H1 (cell line): Measurements from ENCODE around the gene RAB14. TPM values are rescaled to one million over a fixed set of nuclear protein-coding genes. Genes with fewer than 3 reads are reported as not detected.

Experiments
- CTCF ChIA-PET: fragments of 300-600 bp; sonication (Branson Sonifier 250); formaldehyde crosslinking; loops from one replicate; lab custom pipeline; 2021; ENCODE audit not compliant: partially characterized antibody; lab: Charles Lee
- POLR2A ChIA-PET: fragments of 300-600 bp; sonication (Branson Sonifier 250); formaldehyde crosslinking; loops from one replicate; lab custom pipeline; 2021; ENCODE audit warnings: inconsistent platforms; ENCODE audit not compliant: partially characterized antibody; lab: Charles Lee
- DNase-seq, 2 experiments: peaks; one replicate each; pipeline versions ENCODE4 v3.0.0 to v3.0.0-alpha.2; 2010 to 2022; ENCODE audit warnings: low spot score in 2 of 2, low read depth in 1 of 2, mixed read lengths in 1 of 2
- FAIRE-seq: peaks from 2 replicates; lab custom pipeline; 2011; peaks lifted over from hg19 to GRCh38; lab: Jason Lieb, UNC
- H2AFZ ChIP-seq: 2 replicates; pipeline ENCODE4 v1.8.1; 2012; ENCODE audit warnings: low read length, inconsistent platforms
- H2AK5ac ChIP-seq: 2 replicates; pipeline ENCODE4 v1.6.1; 2013; ENCODE audit warnings: low read depth, low read length
- H2BK120ac ChIP-seq: replicated peaks from 2 replicates; pipeline ENCODE3; 2013; ENCODE audit warnings: low read depth, low read length, inconsistent platforms
- H2BK12ac ChIP-seq: 2 replicates; pipeline ENCODE4 v1.6.1; 2013; ENCODE audit warnings: low read depth, low read length
- H2BK15ac ChIP-seq: 2 replicates; pipeline ENCODE4 v1.6.1; 2013; ENCODE audit warnings: low read length
- H2BK20ac ChIP-seq: 2 replicates; pipeline ENCODE4 v1.6.1; 2013; ENCODE audit warnings: low read length
- H2BK5ac ChIP-seq: 2 replicates; pipeline ENCODE4 v1.6.1; 2013; ENCODE audit warnings: low read depth, low read length
- H3K14ac ChIP-seq: 2 replicates; pipeline ENCODE4 v1.6.1; 2013; ENCODE audit warnings: inconsistent platforms; ENCODE audit not compliant: insufficient read length
- H3K18ac ChIP-seq: 2 replicates; pipeline ENCODE4 v1.6.1; 2013; ENCODE audit warnings: low read length; ENCODE audit errors: extremely low read depth
- H3K23ac ChIP-seq: 2 replicates; pipeline ENCODE4 v1.6.1; 2013; ENCODE audit warnings: inconsistent platforms; ENCODE audit not compliant: insufficient read length
- H3K23me2 ChIP-seq: 2 replicates; pipeline ENCODE4 v1.6.1; 2013; ENCODE audit warnings: low read depth, low read length
- H3K27ac ChIP-seq: 2 replicates; pipeline ENCODE4 v1.6.1; 2011; ENCODE audit warnings: low read depth, low read length, inconsistent platforms
- H3K27me3 ChIP-seq, 4 experiments: replicated peaks in 1 of 4; 1 replicate in 1 of 4; 2 replicates in 3 of 4; pipeline versions ENCODE4 v1.6.1 to v1.8.1; 2011 to 2013; ENCODE audit warnings: low read length in 3 of 4, mild to moderate bottlenecking in 3 of 4, inconsistent platforms in 2 of 4, mixed read lengths in 2 of 4, moderate library complexity in 1 of 4; ENCODE audit not compliant: control insufficient read depth in 3 of 4, insufficient read depth in 3 of 4; ENCODE audit errors: extremely low read depth in 1 of 4
- H3K36me3 ChIP-seq, 4 experiments: 2 replicates each; pipeline versions ENCODE4 v1.6.1 to v1.8.1; 2011 to 2013; ENCODE audit warnings: mild to moderate bottlenecking in 4 of 4, low read length in 3 of 4, moderate library complexity in 2 of 4, control low read depth in 1 of 4, inconsistent platforms in 1 of 4; ENCODE audit not compliant: insufficient read depth in 4 of 4, control insufficient read depth in 2 of 4
- H3K4ac ChIP-seq: replicated peaks from 2 replicates; pipeline ENCODE3; 2013; ENCODE audit warnings: low read length, low read depth, mixed read lengths, inconsistent platforms; ENCODE audit not compliant: insufficient read length
- H3K4me1 ChIP-seq, 4 experiments: replicated peaks in 1 of 4; 1 replicate in 1 of 4; 2 replicates in 3 of 4; pipeline versions ENCODE4 v1.6.1 to v1.8.1; 2011 to 2013; ENCODE audit warnings: low read length in 3 of 4, inconsistent platforms in 2 of 4, mixed read lengths in 1 of 4; ENCODE audit not compliant: insufficient read depth in 4 of 4, control insufficient read depth in 3 of 4
- H3K4me2 ChIP-seq, 2 experiments: 2 replicates each; pipeline versions ENCODE4 v1.6.1 to v1.8.1; 2011 to 2013; ENCODE audit warnings: low read depth in 2 of 2, low read length in 2 of 2, control low read depth in 1 of 2, inconsistent platforms in 1 of 2, mild to moderate bottlenecking in 1 of 2; ENCODE audit not compliant: insufficient read depth in 1 of 2
- H3K4me3 ChIP-seq, 4 experiments: fragments of 200-600, 300-600 bp in 1 of 4; sonication (generic), shearing (Covaris generic), sonication (Bioruptor Twin) in 1 of 4; 2 replicates each; pipeline versions ENCODE4 v1.5.1 to v1.8.1; 2011 to 2016; ENCODE audit warnings: low read length in 4 of 4, low read depth in 3 of 4, control low read depth in 2 of 4, inconsistent platforms in 2 of 4, mild to moderate bottlenecking in 2 of 4, mixed read lengths in 1 of 4, moderate library complexity in 1 of 4; ENCODE audit not compliant: insufficient read depth in 2 of 4; ENCODE audit errors: extremely low read depth in 1 of 4
- H3K56ac ChIP-seq: replicated peaks from 2 replicates; pipeline ENCODE3; 2013; ENCODE audit warnings: low read depth, mild to moderate bottlenecking, mixed read lengths, low read length, inconsistent platforms; ENCODE audit not compliant: insufficient read length
- H3K79me1 ChIP-seq: 2 replicates; pipeline ENCODE4 v1.6.1; 2013; ENCODE audit warnings: low read depth, low read length, control low read depth
- H3K79me2 ChIP-seq, 2 experiments: 2 replicates each; pipeline versions ENCODE4 v1.6.1 to v1.8.1; 2012 to 2013; ENCODE audit warnings: low read length in 2 of 2, mild to moderate bottlenecking in 2 of 2, inconsistent platforms in 1 of 2; ENCODE audit not compliant: insufficient read depth in 2 of 2, control insufficient read depth in 1 of 2
- H3K9ac ChIP-seq, 4 experiments: replicated peaks in 1 of 4; 1 replicate in 1 of 4; 2 replicates in 3 of 4; pipeline versions ENCODE4 v1.6.1 to v1.8.1; 2011 to 2013; ENCODE audit warnings: low read depth in 3 of 4, low read length in 3 of 4, control low read depth in 2 of 4, mild to moderate bottlenecking in 2 of 4, moderate library complexity in 2 of 4, inconsistent platforms in 1 of 4; ENCODE audit errors: extremely low read depth in 1 of 4
- H3K9me3 ChIP-seq, 2 experiments: 2 replicates each; pipeline versions ENCODE4 v1.6.1 to v1.8.1; 2012 to 2013; ENCODE audit warnings: mild to moderate bottlenecking in 2 of 2, moderate library complexity in 2 of 2, control low read depth in 1 of 2, inconsistent platforms in 1 of 2, low read depth in 1 of 2, low read length in 1 of 2, mixed read lengths in 1 of 2; ENCODE audit not compliant: insufficient read depth in 2 of 2
- H4K20me1 ChIP-seq, 2 experiments: replicated peaks in 1 of 2; 2 replicates each; pipeline versions ENCODE3 to v1.8.1; 2011 to 2013; ENCODE audit warnings: inconsistent platforms in 2 of 2, low read length in 2 of 2, mild to moderate bottlenecking in 1 of 2; ENCODE audit not compliant: insufficient read depth in 2 of 2, control insufficient read depth in 1 of 2
- H4K5ac ChIP-seq: 2 replicates; pipeline ENCODE4 v1.6.1; 2013; ENCODE audit warnings: low read length, low read depth, mixed read lengths, inconsistent platforms; ENCODE audit not compliant: insufficient read length
- H4K8ac ChIP-seq: 2 replicates; pipeline ENCODE4 v1.8.0; 2013; ENCODE audit warnings: mild to moderate bottlenecking, moderate library complexity, low read length, inconsistent platforms; ENCODE audit not compliant: insufficient read depth; ENCODE audit errors: extremely low read depth
- H4K91ac ChIP-seq: replicated peaks from 2 replicates; pipeline ENCODE3; 2013; ENCODE audit warnings: low read length, mixed read lengths, inconsistent platforms; ENCODE audit not compliant: insufficient read length
- ATF3 ChIP-seq: IDR thresholded peaks from 2 replicates; pipeline ENCODE4 v1.6.1; 2011; ENCODE audit warnings: low read depth, mild to moderate bottlenecking, low read length; ENCODE audit not compliant: insufficient read depth
- BRCA1 ChIP-seq: IDR thresholded peaks from 2 replicates; pipeline ENCODE4 v1.6.1; 2012; ENCODE audit warnings: low read depth, low read length, improper control_type of control experiment
- EZH2 ChIP-seq: fragments of 200-600 bp; sonication (generic); IDR thresholded peaks from 2 replicates; pipeline ENCODE4 v1.7.1; 2012; ENCODE audit warnings: low read depth, mild to moderate bottlenecking, moderate library complexity, low read length, inconsistent platforms; ENCODE audit not compliant: severe bottlenecking
- GABPA ChIP-seq: IDR thresholded peaks from 2 replicates; pipeline ENCODE4 v1.6.1; 2011; ENCODE audit warnings: mild to moderate bottlenecking, low read length, moderate library complexity, borderline replicate concordance; ENCODE audit not compliant: insufficient read depth
- NANOG ChIP-seq: IDR thresholded peaks from 2 replicates; pipeline ENCODE4 v1.6.1; 2011; ENCODE audit warnings: low read length, low read depth, mild to moderate bottlenecking, inconsistent platforms; ENCODE audit not compliant: insufficient read depth, poor library complexity, severe bottlenecking
- NRF1 ChIP-seq: IDR thresholded peaks from 2 replicates; pipeline ENCODE4 v1.6.1; 2011; ENCODE audit warnings: mild to moderate bottlenecking, low read depth, low read length, improper control_type of control experiment
- RXRA ChIP-seq: IDR thresholded peaks from 2 replicates; pipeline ENCODE4 v1.6.1; 2011; ENCODE audit warnings: low read depth, mild to moderate bottlenecking, low read length, moderate library complexity; ENCODE audit not compliant: insufficient read depth
- SAP30 ChIP-seq: fragments of 300-600 bp; sonication (generic); IDR thresholded peaks from 2 replicates; pipeline ENCODE4 v1.7.1; 2012; ENCODE audit warnings: low read length, moderate library complexity, mild to moderate bottlenecking, inconsistent platforms; ENCODE audit not compliant: insufficient read depth, insufficient replicate concordance
- SUZ12 ChIP-seq: fragments of 200-600 bp; sonication (generic); IDR thresholded peaks from 2 replicates; pipeline ENCODE4 v1.6.1; 2012; ENCODE audit warnings: mild to moderate bottlenecking, inconsistent platforms, low read length, moderate library complexity, mixed read lengths
- TAF7 ChIP-seq: optimal IDR thresholded peaks from 2 replicates; pipeline ENCODE3; 2011; ENCODE audit warnings: low read depth, mild to moderate bottlenecking, inconsistent platforms, low read length, moderate library complexity, borderline replicate concordance
- ZNF274 ChIP-seq: IDR thresholded peaks from 2 replicates; pipeline ENCODE4 v1.7.0; 2012; ENCODE audit warnings: low read length, borderline replicate concordance; ENCODE audit errors: extremely low read depth
- polyA plus RNA-seq, 7 experiments: library from polyadenylated mRNA; depleted of rRNA in 3 of 7; stranded (reverse) in 5 of 7; unstranded in 2 of 7; fragments of >200 nt in 5 of 7; fragments of 200-250 nt in 2 of 7; gene quantifications; 1 replicate in 5 of 7; 2 replicates in 1 of 7; 4 replicates in 1 of 7; pipeline versions ENCODE4 v1.2.1 to v1.2.3, GENCODE V29; 2011 to 2013; ENCODE audit warnings: missing spikeins in 2 of 7, mixed read lengths in 2 of 7
- total RNA-seq: library from RNA; stranded (reverse); fragmentation: NEBNext Ultra II Directional; extraction: Animal tissue kit (Norgen Biotek cat#: 25700); gene quantifications from 2 replicates; pipeline ENCODE4 v1.2.1, GENCODE V29; 2021

RAB14 gene
- total and polyA plus RNA-seq, 2 of the 8 experiments (the other 6 are each of a cell fraction or from before 2014, with no cell fraction given) = 9.1 to 44.8 TPM

- Histone ChIP-seq H2AFZ (no peak overlapping the region), H3K4me1 (peaks cover 2 to 8% (median 7%) of the 10 kb centered on the region in 4 experiments; a peak in 6 of 7 replicates), H3K4ac (no peak overlapping the region), H2BK12ac (no peak overlapping the region), H3K14ac (no peak overlapping the region), H3K23ac (no peak overlapping the region), H4K8ac (no peak overlapping the region), H4K5ac (no peak overlapping the region), H2BK15ac (no peak overlapping the region), H3K79me2 (peaks cover 9 to 14% of the 10 kb centered on the region in 2 experiments; a peak in 3 of 4 replicates), H3K9ac (no peak overlapping the region), H3K27me3 (peaks cover 0 to 3% (median 0%) of the 10 kb centered on the region in 4 experiments; a peak in 3 of 7 replicates), H3K18ac (no peak overlapping the region), H3K23me2 (peaks cover 10% of the 10 kb centered on the region), H2AK5ac (no peak overlapping the region), H3K4me2 (no peak overlapping the region), H2BK120ac (no peak overlapping the region), H3K27ac (no peak overlapping the region), H3K36me3 (no peaks in the 10 kb centered on the region), H3K9me3 (no peaks in the 10 kb centered on the region), H3K4me3 (no peak overlapping the region), H4K91ac (no peak overlapping the region), H2BK20ac (no peak overlapping the region), H4K20me1 (peaks cover 3% of the 10 kb centered on the region in 2 experiments), H3K56ac (no peak overlapping the region), H3K79me1 (peaks cover 5% of the 10 kb centered on the region; the same call in 1 of the 2 replicates), H2BK5ac (no peak overlapping the region)
- TF ChIP-seq ZNF274 (no peak), ATF3 (no peak), NRF1 (no peak), SAP30 (no peak), BRCA1 (no peak), GABPA (no peak), TAF7 (no peak), RXRA (no peak), SUZ12 (no peak), NANOG (no peak), EZH2 (no peak)
- no peak for DNase-seq
- FAIRE-seq = no peak
- POLR2A ChIA-PET = interaction anchor here (1.0 kb wide), 1 partner anchor 17 kb away, joined by 5 read pairs; no protein-coding TSS in a partner anchor
- CTCF ChIA-PET = interaction anchor here (1.0 to 1.5 kb wide), 6 partner anchors 9 to 82 kb away, joined by 3 to 9 read pairs (median 3); no protein-coding TSS in a partner anchor
These were observed 2.9 kb upstream of the RAB14 start for GRCh38 chr9:121204611-121205010.
